ENCODE measurements around the gene CTSW.
A peak's percentile ranks its signal among the peaks of the same experiment; 100 is the strongest.

CTSW gene

DNA sequence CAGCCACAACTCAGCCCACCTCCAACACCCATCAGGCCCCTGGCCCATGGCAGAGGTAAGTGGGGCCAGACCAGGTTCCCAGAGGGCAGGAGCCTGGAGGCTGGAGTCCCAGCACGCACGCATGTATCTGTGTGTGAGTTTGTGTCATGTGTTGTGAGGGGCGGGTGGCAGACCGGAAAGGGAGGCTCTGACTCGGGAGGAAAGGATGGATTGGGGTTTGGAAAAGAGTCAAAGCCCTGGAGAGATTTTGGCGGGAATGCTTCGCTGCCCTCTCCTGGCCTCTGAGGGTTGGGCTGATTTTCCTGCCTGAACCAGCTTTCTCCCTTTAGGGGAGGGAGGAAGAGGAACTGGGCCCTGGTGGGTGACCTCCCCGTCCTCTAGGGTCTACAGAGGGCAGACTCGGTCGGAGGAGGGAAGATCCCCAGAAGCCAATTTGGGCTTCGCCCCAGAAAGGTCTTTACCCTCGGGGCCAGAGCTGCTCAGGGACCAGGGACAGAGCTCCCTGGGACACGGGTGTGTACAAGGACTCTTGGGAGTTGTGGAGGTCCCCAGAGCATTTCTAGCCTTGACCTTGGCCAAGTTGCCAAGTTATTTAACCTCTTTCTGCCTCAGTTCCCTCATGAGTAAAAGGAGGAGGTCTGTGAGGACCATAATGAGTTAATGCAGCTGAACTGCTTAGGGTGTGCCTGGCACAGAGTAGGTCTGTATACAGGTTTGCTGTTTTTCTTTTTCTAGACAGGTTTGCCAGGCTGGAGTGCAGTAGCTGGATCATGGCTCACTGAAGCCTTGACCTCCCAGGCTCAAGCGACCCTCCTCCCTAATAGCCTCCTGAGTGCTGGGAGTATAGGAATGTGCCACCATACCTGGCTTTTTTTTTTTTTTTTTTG lies 32.3 kb downstream of the CTSW start:
- TF ChIP-seq, protein P1, sequence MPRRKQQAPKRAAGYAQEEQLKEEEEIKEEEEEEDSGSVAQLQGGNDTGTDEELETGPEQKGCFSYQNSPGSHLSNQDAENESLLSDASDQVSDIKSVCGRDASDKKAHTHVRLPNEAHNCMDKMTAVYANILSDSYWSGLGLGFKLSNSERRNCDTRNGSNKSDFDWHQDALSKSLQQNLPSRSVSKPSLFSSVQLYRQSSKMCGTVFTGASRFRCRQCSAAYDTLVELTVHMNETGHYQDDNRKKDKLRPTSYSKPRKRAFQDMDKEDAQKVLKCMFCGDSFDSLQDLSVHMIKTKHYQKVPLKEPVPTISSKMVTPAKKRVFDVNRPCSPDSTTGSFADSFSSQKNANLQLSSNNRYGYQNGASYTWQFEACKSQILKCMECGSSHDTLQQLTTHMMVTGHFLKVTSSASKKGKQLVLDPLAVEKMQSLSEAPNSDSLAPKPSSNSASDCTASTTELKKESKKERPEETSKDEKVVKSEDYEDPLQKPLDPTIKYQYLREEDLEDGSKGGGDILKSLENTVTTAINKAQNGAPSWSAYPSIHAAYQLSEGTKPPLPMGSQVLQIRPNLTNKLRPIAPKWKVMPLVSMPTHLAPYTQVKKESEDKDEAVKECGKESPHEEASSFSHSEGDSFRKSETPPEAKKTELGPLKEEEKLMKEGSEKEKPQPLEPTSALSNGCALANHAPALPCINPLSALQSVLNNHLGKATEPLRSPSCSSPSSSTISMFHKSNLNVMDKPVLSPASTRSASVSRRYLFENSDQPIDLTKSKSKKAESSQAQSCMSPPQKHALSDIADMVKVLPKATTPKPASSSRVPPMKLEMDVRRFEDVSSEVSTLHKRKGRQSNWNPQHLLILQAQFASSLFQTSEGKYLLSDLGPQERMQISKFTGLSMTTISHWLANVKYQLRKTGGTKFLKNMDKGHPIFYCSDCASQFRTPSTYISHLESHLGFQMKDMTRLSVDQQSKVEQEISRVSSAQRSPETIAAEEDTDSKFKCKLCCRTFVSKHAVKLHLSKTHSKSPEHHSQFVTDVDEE (CRISPR knock-in tag; IDR thresholded peaks at IDR 0.05) = no peak
- TF ChIP-seq ZFP30 (CRISPR knock-in tag; IDR thresholded peaks at IDR 0.05) (no peak), ZNF70 (CRISPR knock-in tag; IDR thresholded peaks at IDR 0.05) (0 out of 2 replicates have a peak, but pooled peaks have one; percentile 27), ARNTL (CRISPR knock-in tag; IDR thresholded peaks at IDR 0.05; ENCODE audit: borderline replicate concordance, low read depth) (no peak)
- peak; percentile 35 for ATAC-seq

DNA sequence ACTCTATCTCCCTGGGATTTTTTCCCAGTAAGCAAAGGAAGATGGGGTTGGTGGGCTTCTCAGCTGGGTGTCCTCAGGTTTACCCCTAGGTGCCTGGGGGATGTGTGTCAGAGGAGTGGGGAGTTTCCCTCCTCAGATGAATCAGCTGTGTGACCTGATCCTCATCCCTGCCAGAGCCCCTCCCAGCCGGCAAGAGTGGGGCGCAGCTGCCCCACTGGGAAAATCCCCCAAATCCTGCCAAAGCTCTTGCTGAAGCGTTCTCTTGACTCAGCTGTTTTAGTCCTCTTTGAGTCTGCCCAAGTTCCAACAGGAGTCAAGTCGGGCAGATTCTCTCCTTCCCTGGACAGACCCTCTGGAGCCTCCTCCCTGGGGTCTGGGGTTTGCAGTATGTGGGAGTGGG lies 33.2 kb downstream of the CTSW start:
- ATAC-seq = no peak
- TF ChIP-seq, protein P2, sequence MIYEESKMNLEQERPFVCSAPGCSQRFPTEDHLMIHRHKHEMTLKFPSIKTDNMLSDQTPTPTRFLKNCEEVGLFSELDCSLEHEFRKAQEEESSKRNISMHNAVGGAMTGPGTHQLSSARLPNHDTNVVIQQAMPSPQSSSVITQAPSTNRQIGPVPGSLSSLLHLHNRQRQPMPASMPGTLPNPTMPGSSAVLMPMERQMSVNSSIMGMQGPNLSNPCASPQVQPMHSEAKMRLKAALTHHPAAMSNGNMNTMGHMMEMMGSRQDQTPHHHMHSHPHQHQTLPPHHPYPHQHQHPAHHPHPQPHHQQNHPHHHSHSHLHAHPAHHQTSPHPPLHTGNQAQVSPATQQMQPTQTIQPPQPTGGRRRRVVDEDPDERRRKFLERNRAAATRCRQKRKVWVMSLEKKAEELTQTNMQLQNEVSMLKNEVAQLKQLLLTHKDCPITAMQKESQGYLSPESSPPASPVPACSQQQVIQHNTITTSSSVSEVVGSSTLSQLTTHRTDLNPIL (CRISPR knock-in tag; IDR thresholded peaks at IDR 0.05; ENCODE audit: low read depth) = no peak
- TF ChIP-seq ARNTL (CRISPR knock-in tag; IDR thresholded peaks at IDR 0.05; ENCODE audit: borderline replicate concordance, low read depth) = no peak
- no peak for TF ChIP-seq ZNF70 (CRISPR knock-in tag; IDR thresholded peaks at IDR 0.05)
- no peak for TF ChIP-seq RARB (CRISPR knock-in tag; IDR thresholded peaks at IDR 0.05)
- TF ChIP-seq, protein P3, sequence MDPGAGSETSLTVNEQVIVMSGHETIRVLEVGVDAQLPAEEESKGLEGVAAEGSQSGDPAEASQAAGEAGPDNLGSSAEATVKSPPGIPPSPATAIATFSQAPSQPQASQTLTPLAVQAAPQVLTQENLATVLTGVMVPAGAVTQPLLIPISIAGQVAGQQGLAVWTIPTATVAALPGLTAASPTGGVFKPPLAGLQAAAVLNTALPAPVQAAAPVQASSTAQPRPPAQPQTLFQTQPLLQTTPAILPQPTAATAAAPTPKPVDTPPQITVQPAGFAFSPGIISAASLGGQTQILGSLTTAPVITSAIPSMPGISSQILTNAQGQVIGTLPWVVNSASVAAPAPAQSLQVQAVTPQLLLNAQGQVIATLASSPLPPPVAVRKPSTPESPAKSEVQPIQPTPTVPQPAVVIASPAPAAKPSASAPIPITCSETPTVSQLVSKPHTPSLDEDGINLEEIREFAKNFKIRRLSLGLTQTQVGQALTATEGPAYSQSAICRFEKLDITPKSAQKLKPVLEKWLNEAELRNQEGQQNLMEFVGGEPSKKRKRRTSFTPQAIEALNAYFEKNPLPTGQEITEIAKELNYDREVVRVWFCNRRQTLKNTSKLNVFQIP (CRISPR knock-in tag; IDR thresholded peaks at IDR 0.05; ENCODE audit: borderline replicate concordance, low read depth) = no peak

DNA sequence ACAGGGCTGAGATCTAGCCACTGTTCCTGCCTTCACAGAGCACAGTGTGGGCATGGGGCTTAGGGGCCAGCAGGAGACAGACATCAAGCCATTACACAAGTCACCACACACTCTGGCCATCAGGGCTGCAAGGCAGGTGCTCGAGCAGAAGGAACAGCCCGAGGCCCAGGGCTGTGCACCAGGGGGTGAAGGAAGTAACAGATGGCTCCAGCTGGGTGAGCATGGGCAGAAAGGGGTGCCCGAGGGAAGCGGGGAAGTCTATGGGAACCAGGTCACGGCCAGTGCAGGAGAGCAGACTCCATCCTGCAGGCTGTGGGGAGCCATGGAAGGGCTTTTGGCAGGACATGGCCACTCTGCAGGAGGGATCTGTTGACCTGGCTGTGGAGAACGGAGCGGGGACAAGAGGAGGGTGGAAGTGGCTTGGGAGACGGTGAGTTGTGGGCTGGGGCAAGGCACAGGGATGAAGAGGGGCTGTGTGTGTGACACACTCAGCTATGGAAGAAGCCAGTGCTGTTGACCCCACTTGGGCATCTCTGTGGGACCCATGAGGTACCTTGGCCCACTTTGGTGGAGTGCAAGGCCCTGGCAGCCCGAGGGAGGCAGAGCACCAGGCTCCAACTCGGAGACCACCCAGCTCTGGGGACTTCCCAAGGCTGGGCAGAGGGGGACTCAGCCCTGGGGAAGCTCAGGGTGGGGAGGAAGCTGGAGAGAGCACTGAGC lies 35.6 kb downstream of the CTSW start:
- ATAC-seq = peak; percentile 2
- TF ChIP-seq ZFP3 (CRISPR knock-in tag; IDR thresholded peaks at IDR 0.05) (0 out of 2 replicates have a peak, but pooled peaks have one; percentile 6), CSDC2 (CRISPR knock-in tag; IDR thresholded peaks at IDR 0.05) (0 out of 2 replicates have a peak, but pooled peaks have one; percentile 17)
- TF ChIP-seq, protein P2 (CRISPR knock-in tag; IDR thresholded peaks at IDR 0.05; ENCODE audit: low read depth) = no peak

DNA sequence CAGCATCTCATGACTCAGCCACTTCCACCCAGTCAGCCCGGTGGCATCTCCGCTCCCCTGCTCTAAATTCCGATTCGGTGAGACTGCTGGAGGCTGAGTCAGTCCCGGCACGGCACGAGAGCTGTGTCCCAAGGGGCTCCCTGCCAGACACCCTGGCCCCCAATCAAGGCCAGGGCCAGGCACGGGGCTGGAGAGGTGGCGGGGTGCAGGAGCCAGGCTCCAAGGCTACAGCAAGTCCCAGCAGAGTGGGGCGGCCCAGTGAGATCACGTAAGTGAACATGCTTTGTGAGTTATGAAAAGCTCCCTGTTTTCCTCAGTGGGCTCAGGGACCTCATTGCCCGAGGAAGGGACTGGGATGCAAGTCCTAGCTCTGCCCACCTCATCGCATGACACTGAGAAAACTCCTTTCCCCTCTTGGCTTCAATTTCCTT lies 36.2 kb downstream of the CTSW start:
- peak; percentile 81 for ATAC-seq
- no peak for TF ChIP-seq ZNF70 (CRISPR knock-in tag; IDR thresholded peaks at IDR 0.05)
- no peak for TF ChIP-seq CSDC2 (CRISPR knock-in tag; IDR thresholded peaks at IDR 0.05)
- TF ChIP-seq ZNF8 (CRISPR knock-in tag; IDR thresholded peaks at IDR 0.05) = no peak
- TF ChIP-seq, protein P4, sequence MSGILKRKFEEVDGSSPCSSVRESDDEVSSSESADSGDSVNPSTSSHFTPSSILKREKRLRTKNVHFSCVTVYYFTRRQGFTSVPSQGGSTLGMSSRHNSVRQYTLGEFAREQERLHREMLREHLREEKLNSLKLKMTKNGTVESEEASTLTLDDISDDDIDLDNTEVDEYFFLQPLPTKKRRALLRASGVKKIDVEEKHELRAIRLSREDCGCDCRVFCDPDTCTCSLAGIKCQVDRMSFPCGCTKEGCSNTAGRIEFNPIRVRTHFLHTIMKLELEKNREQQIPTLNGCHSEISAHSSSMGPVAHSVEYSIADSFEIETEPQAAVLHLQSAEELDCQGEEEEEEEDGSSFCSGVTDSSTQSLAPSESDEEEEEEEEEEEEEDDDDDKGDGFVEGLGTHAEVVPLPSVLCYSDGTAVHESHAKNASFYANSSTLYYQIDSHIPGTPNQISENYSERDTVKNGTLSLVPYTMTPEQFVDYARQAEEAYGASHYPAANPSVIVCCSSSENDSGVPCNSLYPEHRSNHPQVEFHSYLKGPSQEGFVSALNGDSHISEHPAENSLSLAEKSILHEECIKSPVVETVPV (CRISPR knock-in tag; IDR thresholded peaks at IDR 0.05) = no peak
- TF ChIP-seq TOX (CRISPR knock-in tag; IDR thresholded peaks at IDR 0.05; ENCODE audit: borderline replicate concordance) = no peak
- no peak for TF ChIP-seq OSR1 (CRISPR knock-in tag; IDR thresholded peaks at IDR 0.05)
- TF ChIP-seq ZNF565 (CRISPR knock-in tag; conservative IDR thresholded peaks at IDR 0.05; ENCODE audit: low read depth) = no peak
- TF ChIP-seq PPARA (CRISPR knock-in tag; IDR thresholded peaks at IDR 0.05; ENCODE audit: borderline replicate concordance) = no peak
- TF ChIP-seq ARNTL (CRISPR knock-in tag; IDR thresholded peaks at IDR 0.05; ENCODE audit: borderline replicate concordance, low read depth) = no peak
- TF ChIP-seq GLIS3 (CRISPR knock-in tag; IDR thresholded peaks at IDR 0.05) = no peak
- TF ChIP-seq, protein P3 (CRISPR knock-in tag; IDR thresholded peaks at IDR 0.05; ENCODE audit: borderline replicate concordance, low read depth) = no peak
- TF ChIP-seq ISL1 (CRISPR knock-in tag; IDR thresholded peaks at IDR 0.05) = peak; percentile 29; the same call in 1 of the 2 replicates
- no peak; the same call in 1 of the 2 replicates for TF ChIP-seq ZFP30 (CRISPR knock-in tag; IDR thresholded peaks at IDR 0.05)
- TF ChIP-seq, protein P2 (CRISPR knock-in tag; IDR thresholded peaks at IDR 0.05; ENCODE audit: low read depth) = 0 out of 2 replicates have a peak, but pooled peaks have one; percentile 23

Measured in SK-N-SH treated with all-trans-retinoic acid at 6 μM for 48 hours (cell line).